HL-60 (cell line): Measurements from ENCODE around the gene NBPF1.
A peak's percentile ranks its signal among the peaks of the same experiment; 100 is the strongest.
"Not testable (repeated sequence)": the region's sequence is repeated elsewhere in the genome, so short reads cannot be mapped to it uniquely, and the experiment has no call there.

Experiments used
- DNase-seq, 2 experiments: peaks; one replicate each; pipeline ENCODE4 v3.0.0-alpha.2; 2010 to 2020; ENCODE audit warnings: low read depth in 1 of 2, low spot score in 1 of 2
- H3K27ac ChIP-seq: fragments of 250-450 bp; sonication (Bioruptor Pico); replicated peaks from 2 replicates; pipeline ENCODE4 v1.5.1; 2020; ENCODE audit warnings: mild to moderate bottlenecking, moderate library complexity
- H3K27me3 ChIP-seq: fragments of 250-450 bp; sonication (Bioruptor Pico); 2 replicates; pipeline ENCODE4 v1.5.1; 2021; ENCODE audit warnings: mild to moderate bottlenecking, moderate library complexity; ENCODE audit not compliant: insufficient read depth, poor library complexity, severe bottlenecking
- H3K4me3 ChIP-seq: replicated peaks from 2 replicates; pipeline ENCODE4 v1.5.1; 2011; ENCODE audit warnings: mild to moderate bottlenecking, control low read depth, low read length; ENCODE audit not compliant: insufficient read depth
- POLR2AphosphoS5 ChIP-seq: IDR thresholded peaks from 2 replicates; pipeline ENCODE4 v1.6.1; 2012; ENCODE audit warnings: low read depth

The NBPF1 gene

DNA sequence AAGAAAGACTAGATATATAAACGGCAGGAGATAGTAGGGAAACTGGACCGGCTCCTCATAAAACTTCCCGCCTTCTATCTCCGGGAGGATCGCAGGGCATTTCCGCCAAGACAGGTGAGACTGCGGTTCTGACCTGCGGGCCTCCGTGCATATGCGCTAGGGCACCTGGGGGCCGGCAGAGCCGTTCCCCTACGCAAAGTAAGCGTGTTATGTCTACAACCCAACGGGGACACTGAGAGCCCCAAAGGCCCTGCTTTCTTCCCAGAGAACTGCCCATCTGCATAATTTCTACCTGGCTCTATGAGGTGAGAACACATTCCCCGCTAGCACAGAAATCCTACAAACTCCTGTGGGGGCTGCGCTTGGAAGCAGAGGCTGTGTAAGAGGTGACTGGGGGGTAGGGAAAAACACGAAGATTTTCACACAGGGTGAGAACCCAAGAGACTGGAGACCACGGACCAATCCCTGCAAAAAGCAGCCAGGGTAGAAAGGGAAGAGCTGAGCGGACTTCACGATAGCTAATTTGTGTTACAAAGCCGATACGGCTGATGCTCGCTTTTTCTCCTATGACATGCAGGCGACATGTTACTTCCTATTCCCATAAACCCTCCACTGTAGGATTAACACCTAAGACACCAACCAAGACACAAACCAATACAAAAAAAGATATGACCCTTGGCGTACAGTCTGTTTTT is 99.8 kb downstream of the NBPF1 start:
- DNase-seq: peak; percentile 76 to 93
- not testable (repeated sequence) for H3K27me3 ChIP-seq, H3K4me3 ChIP-seq
- peak; percentile 95 for TF ChIP-seq POLR2AphosphoS5
- H3K27ac ChIP-seq: peak overlapping the region; percentile 32

DNA sequence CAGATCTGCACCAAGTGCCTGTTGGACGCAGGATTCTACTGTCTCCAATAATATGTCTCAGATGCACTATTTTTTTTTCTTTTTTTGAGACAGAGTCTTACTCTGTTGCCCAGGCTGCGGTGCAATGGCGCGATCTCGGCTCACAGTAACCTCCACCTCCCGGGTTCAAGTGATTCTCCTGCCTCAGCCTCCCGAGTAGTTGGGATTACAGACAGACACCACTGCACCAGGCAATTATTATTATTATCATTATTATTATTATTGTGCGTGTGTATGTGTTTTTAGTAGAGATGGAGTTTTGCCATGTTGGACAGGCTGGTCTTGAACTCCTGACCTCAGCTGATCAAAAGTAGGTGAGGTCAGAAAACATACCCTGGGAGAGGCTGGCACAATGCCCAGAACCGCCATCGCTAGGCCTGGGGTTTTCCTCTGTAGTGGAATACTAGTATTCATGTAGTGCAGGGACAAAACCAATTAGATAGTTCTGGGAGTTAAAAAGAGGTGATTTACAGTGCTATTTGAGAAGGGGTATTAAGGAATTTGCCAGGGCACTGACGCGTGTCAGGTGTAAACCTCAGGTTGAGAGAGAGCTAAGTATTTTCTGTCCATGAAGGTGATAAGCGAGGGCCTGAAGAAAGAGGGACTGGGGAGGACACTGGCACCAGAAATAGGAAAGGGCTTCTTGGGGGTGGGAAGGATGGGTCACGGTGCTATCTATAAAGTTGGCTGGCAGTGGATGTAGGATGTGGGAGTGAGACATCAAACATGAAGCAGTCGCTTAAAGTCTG is 100.5 kb downstream of the NBPF1 start:
- not testable (repeated sequence) for DNase-seq, H3K27ac ChIP-seq, H3K27me3 ChIP-seq, H3K4me3 ChIP-seq
